HEK293 (cell line): ENCODE measurements around the gene DAPK2.

ENCODE experiments used
- CTCF ChIA-PET: fragments of 350-600 bp; formaldehyde crosslinking; extraction: SDS; loops from one replicate; lab custom pipeline; 2021; ENCODE audit warnings: antibody characterized with exemption; lab: Yijun Ruan, JAX
- POLR2A ChIA-PET: fragments of 300-600 bp; formaldehyde crosslinking; extraction: SDS; loops from one replicate; lab custom pipeline; 2020; ENCODE audit warnings: antibody characterized with exemption, inconsistent platforms; lab: Yijun Ruan, JAX
- H3K27ac ChIP-seq: fragments of 200-500 bp; sonication (Bioruptor generic); 2 replicates; pipeline ENCODE4 v1.5.1; 2014; ENCODE audit warnings: low read depth, low read length, control low read depth, inconsistent platforms; ENCODE audit errors: extremely low read depth
- H3K36me3 ChIP-seq, 2 experiments: fragments of 200-500 bp in 1 of 2; sonication (Bioruptor generic) in 1 of 2; 1 replicate in 1 of 2; 2 replicates in 1 of 2; pipeline ENCODE4 v1.5.1; 2014 to 2017; ENCODE audit warnings: inconsistent platforms in 2 of 2, low read length in 2 of 2; ENCODE audit not compliant: control insufficient read depth in 2 of 2, insufficient read depth in 1 of 2
- H3K4me1 ChIP-seq: fragments of 200-500 bp; sonication (Bioruptor generic); 2 replicates; pipeline ENCODE4 v1.5.1; 2014; ENCODE audit warnings: mild to moderate bottlenecking, low read length, inconsistent platforms; ENCODE audit not compliant: control insufficient read depth, insufficient read depth
- H3K4me3 ChIP-seq: 2 replicates; pipeline ENCODE4 v1.5.1; 2011; ENCODE audit warnings: low read depth, mild to moderate bottlenecking, control low read depth, low read length, moderate library complexity
- H3K9me3 ChIP-seq: fragments of 200-500 bp; sonication (Bioruptor generic); 2 replicates; pipeline ENCODE4 v1.5.1; 2014; ENCODE audit warnings: low read depth, low read length, inconsistent platforms; ENCODE audit not compliant: control insufficient read depth, insufficient read depth
- CTCF ChIP-seq: fragments of 450-650 bp; formaldehyde crosslinking; IDR thresholded peaks from 2 replicates; pipeline ENCODE4 v1.5.1; 2016; ENCODE audit warnings: missing biosample characterization, missing genetic modification characterization
- GLIS2 ChIP-seq: fragments of 450-650 bp; formaldehyde crosslinking; IDR thresholded peaks from 2 replicates; pipeline ENCODE4 v1.5.1; 2016; ENCODE audit warnings: missing biosample characterization, missing genetic modification characterization
- PATZ1 ChIP-seq: fragments of 450-650 bp; formaldehyde crosslinking; IDR thresholded peaks from 2 replicates; pipeline ENCODE4 v1.5.1; 2016; ENCODE audit warnings: missing biosample characterization, missing genetic modification characterization
- RBAK ChIP-seq: fragments of 450-650 bp; formaldehyde crosslinking; IDR thresholded peaks from 2 replicates; pipeline ENCODE4 v1.5.1; 2016; ENCODE audit warnings: missing biosample characterization, missing genetic modification characterization
- SP2 ChIP-seq: fragments of 450-650 bp; formaldehyde crosslinking; IDR thresholded peaks from 2 replicates; pipeline ENCODE4 v1.5.1; 2016; ENCODE audit warnings: missing biosample characterization, missing genetic modification characterization
- SP3 ChIP-seq: fragments of 450-650 bp; formaldehyde crosslinking; IDR thresholded peaks from 2 replicates; pipeline ENCODE4 v1.5.1; 2016; ENCODE audit warnings: missing biosample characterization, missing genetic modification characterization
- ZBTB49 ChIP-seq: fragments of 450-650 bp; formaldehyde crosslinking; IDR thresholded peaks from 2 replicates; pipeline ENCODE4 v1.5.1; 2016; ENCODE audit warnings: missing biosample characterization, missing genetic modification characterization, low read depth
- ZBTB7A ChIP-seq: fragments of 450-650 bp; formaldehyde crosslinking; IDR thresholded peaks from 2 replicates; pipeline ENCODE4 v1.5.1; 2016; ENCODE audit warnings: low read depth, missing biosample characterization, missing genetic modification characterization
- ZFP3 ChIP-seq: fragments of 450-650 bp; formaldehyde crosslinking; IDR thresholded peaks from 2 replicates; pipeline ENCODE4 v1.5.1; 2016; ENCODE audit warnings: low read depth, missing biosample characterization, missing genetic modification characterization
- ZNF133 ChIP-seq: fragments of 450-650 bp; formaldehyde crosslinking; IDR thresholded peaks from 2 replicates; pipeline ENCODE4 v1.5.1; 2016; ENCODE audit warnings: missing biosample characterization, missing genetic modification characterization
- ZNF157 ChIP-seq: fragments of 450-650 bp; formaldehyde crosslinking; IDR thresholded peaks from 2 replicates; pipeline ENCODE4 v1.5.1; 2016; ENCODE audit warnings: missing biosample characterization, missing genetic modification characterization
- ZNF335 ChIP-seq: fragments of 450-650 bp; formaldehyde crosslinking; conservative IDR thresholded peaks from 2 replicates; pipeline ENCODE4 v1.5.1; 2016; ENCODE audit warnings: missing biosample characterization, missing genetic modification characterization
- ZNF341 ChIP-seq: fragments of 450-650 bp; formaldehyde crosslinking; IDR thresholded peaks from 2 replicates; pipeline ENCODE4; 2016; ENCODE audit warnings: low read depth, missing biosample characterization, missing genetic modification characterization
- ZNF37A ChIP-seq: fragments of 450-650 bp; IDR thresholded peaks from 2 replicates; pipeline ENCODE4 v1.5.1; 2018; ENCODE audit warnings: missing biosample characterization, missing genetic modification characterization
- ZNF600 ChIP-seq: fragments of 450-650 bp; formaldehyde crosslinking; IDR thresholded peaks from 2 replicates; pipeline ENCODE4 v1.5.1; 2016; ENCODE audit warnings: missing biosample characterization, missing genetic modification characterization
- ZNF629 ChIP-seq: fragments of 450-650 bp; formaldehyde crosslinking; IDR thresholded peaks from 2 replicates; pipeline ENCODE4 v1.5.1; 2017; ENCODE audit warnings: missing biosample characterization, missing genetic modification characterization
- ZNF777 ChIP-seq: fragments of 450-650 bp; formaldehyde crosslinking; IDR thresholded peaks from 2 replicates; pipeline ENCODE4 v1.5.1; 2017; ENCODE audit warnings: missing biosample characterization, missing genetic modification characterization, borderline replicate concordance

The DAPK2 gene

GRCh38 chr15:63857461-63857856, 188.8 kb downstream of the DAPK2 start:
- ChIA-PET POLR2A (no interaction called here), CTCF (no interaction called here)
- H3K27ac ChIP-seq: no peak overlapping the region

More at GRCh38 chr15:63857461-63857856, 188.8 kb downstream of the DAPK2 start:
- Histone ChIP-seq H3K4me3 (no peak overlapping the region), H3K36me3 (no peaks in the 10 kb centered on the region), H3K4me1 (no peaks in the 10 kb centered on the region), H3K9me3 (no peaks in the 10 kb centered on the region)
- TF ChIP-seq GLIS2 (no peak), ZNF777 (tag by site-specific recombination) (no peak), ZNF629 (tag by site-specific recombination) (no peak), PATZ1 (no peak), SP3 (no peak), ZBTB49 (tag by site-specific recombination) (no peak), ZNF335 (no peak), ZNF37A (no peak), ZBTB7A (tag by site-specific recombination) (no peak), ZNF341 (no peak), RBAK (no peak), ZNF157 (no peak), ZFP3 (no peak), CTCF (tag by site-specific recombination) (no peak), ZNF600 (tag by site-specific recombination) (no peak), SP2 (tag by site-specific recombination) (no peak), ZNF133 (tag by site-specific recombination) (no peak)
